ENCODE measurements around the gene CCT6A. TPM values are rescaled to one million over a fixed set of nuclear protein-coding genes. Genes with fewer than 3 reads are reported as not detected.

Gene CCT6A
- total and polyA plus RNA-seq, 2 donors (not counting 1 experiment from before 2014, with no cell fraction given), result 40.3 to 71.3 TPM

DNA sequence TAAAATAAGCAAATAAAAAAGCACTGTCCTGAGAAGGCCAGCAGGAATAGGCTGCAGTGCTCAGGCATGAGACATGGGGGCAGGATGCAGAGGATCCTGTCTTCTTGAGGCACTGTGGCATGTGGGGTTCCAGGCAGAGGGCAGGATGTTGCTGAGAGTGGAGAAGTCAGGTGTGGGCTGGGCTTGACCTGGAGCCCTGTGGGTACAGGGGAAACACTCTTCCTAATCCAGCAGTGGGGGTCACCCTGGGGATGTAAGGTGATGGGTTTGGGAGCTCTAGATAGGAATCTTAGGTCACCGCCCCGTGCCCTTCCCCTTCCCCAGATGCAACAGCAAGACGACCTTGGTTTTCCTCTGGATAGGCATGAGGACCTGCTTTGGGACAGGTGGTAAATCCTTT is 26.1 kb downstream of the CCT6A start:
- no peak overlapping the region for H3K27ac ChIP-seq (ENCODE audit: low read length in 2 of 2)
- H3K9ac ChIP-seq (ENCODE audit: low read length), result no peak overlapping the region
- 100% methylated on average over 1 of the region's 3 CpGs for WGBS (ENCODE audit: insufficient coverage)
- Mint-ChIP-seq H3K27ac (no peak overlapping the region), H3K4me1 (peaks cover 5% of the 10 kb centered on the region), H3K27me3 (no peaks in the 10 kb centered on the region), H3K9me3 (ENCODE audit: insufficient read depth) (no peaks in the 10 kb centered on the region), H3K4me3 (no peak overlapping the region)
- intact Hi-C loops (cut with micrococcal nuclease), result loop anchor here (10.0 kb wide), 1 partner anchor 643 kb away; no protein-coding TSS in a partner anchor
- no peak for TF ChIP-seq EZH2 (IDR thresholded peaks at IDR 0.05; ENCODE audit: borderline replicate concordance, insufficient read depth, low read depth, low read length, poor library complexity, severe bottlenecking)
- no peak for DNase-seq
- no peak overlapping the region for H2AFZ ChIP-seq (ENCODE audit: insufficient read depth, low read depth, low read length, poor library complexity, severe bottlenecking)
- no peaks in the 10 kb centered on the region for H3K27me3 ChIP-seq (replicated peaks in 1 of 4; ENCODE audit: control extremely low read depth in 1 of 4, control insufficient read depth in 3 of 4, insufficient read depth in 4 of 4, low read length in 3 of 4)
- CTCF ChIA-PET, result interaction anchor here (1.4 to 7.1 kb wide), 3 partner anchors 11 to 437 kb away, joined by 4 to 121 read pairs (median 4); no protein-coding TSS in a partner anchor
- H3K4me2 ChIP-seq (replicated peaks; ENCODE audit: low read depth, low read length, poor library complexity, severe bottlenecking), result no peak overlapping the region
- H3K4me1 ChIP-seq (ENCODE audit: control insufficient read depth in 2 of 2, insufficient read depth in 2 of 2, low read length in 2 of 2), result no peaks in the 10 kb centered on the region
- no peak for ATAC-seq (ENCODE audit: low read depth)
- peaks cover 0 to 46% of the 10 kb centered on the region in 2 experiments for H3K36me3 ChIP-seq (replicated peaks in 1 of 2; ENCODE audit: control extremely low read depth in 1 of 2, control insufficient read depth in 1 of 2, extremely low read depth in 1 of 2, insufficient read depth in 2 of 2, low read length in 1 of 2)
- H3K4me3 ChIP-seq (ENCODE audit: control extremely low read depth in 1 of 5, extremely low read depth in 1 of 5, insufficient read depth in 1 of 5, low read depth in 2 of 5, low read length in 4 of 5), result no peak overlapping the region
- H4K20me1 ChIP-seq (ENCODE audit: control insufficient read depth, insufficient read depth, low read length, poor library complexity, severe bottlenecking), result no peaks in the 10 kb centered on the region
- POLR2A ChIA-PET, result no interaction called here
- H3K79me2 ChIP-seq (ENCODE audit: control insufficient read depth, insufficient read depth, low read length), result no peaks in the 10 kb centered on the region
- H3K9me3 ChIP-seq (ENCODE audit: control extremely low read depth in 1 of 3, control insufficient read depth in 2 of 3, insufficient read depth in 1 of 3, low read length in 2 of 3), result no peaks in the 10 kb centered on the region

DNA sequence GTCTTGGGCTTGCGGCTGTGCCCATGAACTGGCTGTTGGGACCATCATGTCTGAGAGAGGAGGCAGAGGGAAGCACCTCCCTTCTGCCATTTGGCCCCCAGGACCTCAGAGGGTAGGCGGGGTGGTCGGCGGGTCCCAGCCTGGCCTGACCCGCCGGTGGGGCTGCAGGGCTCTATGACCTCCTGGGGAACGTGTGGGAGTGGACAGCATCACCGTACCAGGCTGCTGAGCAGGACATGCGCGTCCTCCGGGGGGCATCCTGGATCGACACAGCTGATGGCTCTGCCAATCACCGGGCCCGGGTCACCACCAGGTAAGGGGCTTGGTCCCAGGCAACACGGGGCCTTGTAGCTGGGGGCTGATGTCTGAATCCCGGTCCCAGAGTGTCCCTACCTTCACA is 26.6 kb downstream of the CCT6A start:
- H3K4me3 Mint-ChIP-seq, result no peak overlapping the region
- no peak overlapping the region for H3K27ac Mint-ChIP-seq
- POLR2A ChIA-PET, result no interaction called here
- CTCF ChIA-PET, result interaction anchor here (1.4 to 7.1 kb wide), 3 partner anchors 11 to 437 kb away, joined by 4 to 121 read pairs (median 4); no protein-coding TSS in a partner anchor
- Histone ChIP-seq H3K27me3 (replicated peaks in 1 of 4; ENCODE audit: control extremely low read depth in 1 of 4, control insufficient read depth in 3 of 4, insufficient read depth in 4 of 4, low read length in 3 of 4) (no peaks in the 10 kb centered on the region), H3K9ac (ENCODE audit: low read length) (no peak overlapping the region), H4K20me1 (ENCODE audit: control insufficient read depth, insufficient read depth, low read length, poor library complexity, severe bottlenecking) (no peaks in the 10 kb centered on the region), H2AFZ (ENCODE audit: insufficient read depth, low read depth, low read length, poor library complexity, severe bottlenecking) (no peak overlapping the region), H3K27ac (ENCODE audit: low read length in 2 of 2) (no peak overlapping the region), H3K4me2 (replicated peaks; ENCODE audit: low read depth, low read length, poor library complexity, severe bottlenecking) (no peak overlapping the region), H3K4me1 (ENCODE audit: control insufficient read depth in 2 of 2, insufficient read depth in 2 of 2, low read length in 2 of 2) (no peaks in the 10 kb centered on the region), H3K4me3 (ENCODE audit: control extremely low read depth in 1 of 5, extremely low read depth in 1 of 5, insufficient read depth in 1 of 5, low read depth in 2 of 5, low read length in 4 of 5) (no peak overlapping the region), H3K79me2 (ENCODE audit: control insufficient read depth, insufficient read depth, low read length) (no peaks in the 10 kb centered on the region), H3K9me3 (ENCODE audit: control extremely low read depth in 1 of 3, control insufficient read depth in 2 of 3, insufficient read depth in 1 of 3, low read length in 2 of 3) (no peaks in the 10 kb centered on the region), H3K36me3 (replicated peaks in 1 of 2; ENCODE audit: control extremely low read depth in 1 of 2, control insufficient read depth in 1 of 2, extremely low read depth in 1 of 2, insufficient read depth in 2 of 2, low read length in 1 of 2) (peaks cover 0 to 43% of the 10 kb centered on the region in 2 experiments)
- 97% methylated on average over 14 of the region's 16 CpGs for WGBS (ENCODE audit: insufficient coverage)
- H3K9me3 Mint-ChIP-seq (ENCODE audit: insufficient read depth), result no peaks in the 10 kb centered on the region
- ATAC-seq (ENCODE audit: low read depth) (no peak), DNase-seq (no peak)
- no peak for TF ChIP-seq CTCF (IDR thresholded peaks at IDR 0.05)
- no peak for TF ChIP-seq EZH2 (IDR thresholded peaks at IDR 0.05; ENCODE audit: borderline replicate concordance, insufficient read depth, low read depth, low read length, poor library complexity, severe bottlenecking)
- H3K27me3 Mint-ChIP-seq, result no peaks in the 10 kb centered on the region
- peaks cover 5% of the 10 kb centered on the region for H3K4me1 Mint-ChIP-seq
- intact Hi-C loops (cut with micrococcal nuclease), result loop anchor here (10.0 kb wide), 1 partner anchor 643 kb away; no protein-coding TSS in a partner anchor

Data from B cell (primary cell).